HG03135 (cell line): ENCODE results near the gene OTOF.

Source experiments
- ATAC-seq: cut with Tn5 transposase; IDR thresholded peaks from one replicate; pipeline ENCODE4 v1.9.1; 2021; ENCODE audit warnings: mild to moderate bottlenecking, moderate library complexity; ENCODE audit not compliant: unreplicated experiment

Gene OTOF

GRCh38 chr2:26454561-26455001 lies 23.3 kb downstream of the OTOF start:
- ATAC-seq = no peak

DNA sequence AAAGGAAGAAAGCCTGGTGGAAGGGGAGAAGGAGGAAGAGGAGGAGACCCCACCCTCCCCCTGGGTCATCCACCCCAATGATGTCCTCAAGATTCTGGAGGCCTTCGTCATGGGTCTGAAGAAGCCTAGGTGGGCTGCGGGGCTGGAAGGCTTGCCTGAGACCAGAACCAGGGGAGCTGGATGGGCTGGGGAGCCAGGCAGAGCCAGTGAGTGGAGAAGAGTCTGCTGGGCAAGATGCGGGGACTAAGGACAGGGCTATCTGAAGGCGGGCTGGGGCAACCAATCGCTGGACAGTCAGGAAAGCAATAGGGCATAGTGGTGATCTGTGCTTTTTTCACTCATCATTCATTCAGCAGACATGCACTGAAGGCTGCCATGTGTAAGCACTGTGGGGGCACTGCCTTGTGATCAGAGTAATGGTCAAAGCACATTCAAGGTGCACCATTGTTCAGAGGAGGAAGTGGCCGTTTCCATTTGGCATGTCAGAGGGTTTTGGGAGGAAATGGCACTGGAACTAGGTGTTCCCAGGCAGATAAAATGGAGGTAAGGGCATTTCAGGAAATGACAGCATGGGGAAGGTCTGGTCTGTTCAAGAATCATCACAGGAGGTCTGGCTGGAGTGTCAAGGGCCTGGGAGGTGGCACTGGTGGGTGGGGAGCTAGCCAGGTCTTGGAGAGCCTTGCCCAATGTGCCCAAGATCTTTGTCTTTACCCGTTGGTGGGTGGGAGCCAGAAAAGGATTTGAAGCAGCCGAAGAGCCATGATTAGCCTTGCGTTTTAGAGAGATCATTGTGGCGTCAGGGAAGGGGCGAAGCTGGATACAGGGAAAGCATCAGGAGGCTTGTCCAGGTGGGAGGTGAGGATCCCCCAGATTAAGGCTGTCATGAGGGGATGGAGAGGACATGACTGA lies 24.2 kb downstream of the OTOF start:
- ATAC-seq = no peak

- no peak for ATAC-seq
Measured at GRCh38 chr2:26451700-26452099, 26.2 kb downstream of the OTOF start.

GRCh38 chr2:26450031-26450635 lies 27.8 kb downstream of the OTOF start:
- ATAC-seq = no peak

DNA sequence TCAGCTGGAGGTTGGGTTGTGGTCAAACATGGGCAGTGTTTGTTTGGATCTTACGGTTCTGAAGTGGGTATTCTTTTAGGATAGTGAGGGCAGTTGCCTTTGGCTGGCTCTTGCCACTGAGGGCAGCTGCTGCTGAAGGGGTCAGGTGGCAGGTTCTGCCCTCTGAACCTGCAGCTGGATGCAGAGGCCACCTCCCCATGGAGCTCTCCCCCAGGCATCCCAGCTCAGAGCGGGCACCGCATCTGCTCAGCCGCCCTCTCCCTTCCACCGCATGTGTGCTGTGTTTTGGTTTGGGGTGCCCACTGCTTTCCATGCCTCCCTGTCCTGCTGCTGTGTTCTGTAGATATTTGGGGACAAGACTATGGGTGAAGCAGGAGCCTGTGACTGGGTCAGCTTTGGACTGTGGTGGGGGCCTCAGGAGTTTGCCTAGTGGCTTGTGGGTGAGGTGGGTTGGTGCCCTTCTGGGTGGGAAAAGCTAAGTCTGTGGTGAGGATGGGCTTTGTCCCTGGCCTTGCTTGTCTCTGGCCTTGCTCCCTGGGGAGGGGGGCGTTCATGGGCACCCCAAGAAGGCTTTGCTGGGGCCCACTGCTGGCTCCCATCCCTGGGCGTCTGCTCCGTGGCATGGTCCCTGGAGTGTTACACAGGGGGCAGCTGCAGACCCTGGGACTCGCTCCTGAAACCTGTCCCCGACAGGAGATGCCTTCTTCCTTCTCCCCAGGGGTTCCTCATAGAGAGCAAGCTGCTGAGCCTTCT lies 28.5 kb downstream of the OTOF start:
- no peak for ATAC-seq

DNA sequence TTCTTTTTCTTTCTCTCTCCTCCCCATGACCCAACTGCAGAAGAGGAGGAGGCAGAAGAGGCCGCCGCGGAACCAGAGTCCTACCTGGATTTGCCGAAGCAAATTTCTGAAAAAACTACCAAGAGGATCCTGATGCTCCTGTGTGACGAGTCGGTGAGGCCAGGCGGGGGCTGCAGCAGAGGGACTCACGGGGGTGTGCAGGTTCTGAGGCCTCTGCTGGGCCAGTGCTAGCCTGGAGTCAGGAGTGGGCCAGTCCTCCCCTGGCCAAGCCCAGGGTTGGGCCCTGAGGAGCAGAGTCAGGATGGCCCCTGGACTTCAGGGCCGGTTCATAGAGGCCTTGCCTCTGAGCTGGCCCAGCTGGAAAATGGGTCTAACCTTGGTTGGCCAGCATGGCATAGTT lies 29.3 kb downstream of the OTOF start:
- ATAC-seq = no peak

DNA sequence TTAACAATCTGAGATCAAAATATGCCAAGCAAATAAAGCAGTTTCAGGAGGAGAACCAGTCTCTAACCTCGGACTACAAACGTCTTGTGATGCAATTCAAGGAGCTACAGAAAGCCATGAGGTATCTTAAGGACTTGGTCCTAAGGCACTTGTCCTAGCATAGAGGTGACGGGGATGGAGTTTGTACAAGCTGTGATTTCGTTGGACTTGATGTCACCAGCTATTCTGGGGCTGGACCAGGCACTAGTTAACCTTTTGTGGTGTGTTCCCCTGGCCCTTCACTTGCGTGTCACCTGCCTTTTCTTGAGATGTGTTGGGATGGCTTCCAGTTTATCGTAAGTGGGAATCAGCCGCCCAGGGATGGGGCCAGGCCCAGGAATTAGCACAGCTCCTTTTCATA lies 33.7 kb downstream of the OTOF start:
- no peak for ATAC-seq

DNA sequence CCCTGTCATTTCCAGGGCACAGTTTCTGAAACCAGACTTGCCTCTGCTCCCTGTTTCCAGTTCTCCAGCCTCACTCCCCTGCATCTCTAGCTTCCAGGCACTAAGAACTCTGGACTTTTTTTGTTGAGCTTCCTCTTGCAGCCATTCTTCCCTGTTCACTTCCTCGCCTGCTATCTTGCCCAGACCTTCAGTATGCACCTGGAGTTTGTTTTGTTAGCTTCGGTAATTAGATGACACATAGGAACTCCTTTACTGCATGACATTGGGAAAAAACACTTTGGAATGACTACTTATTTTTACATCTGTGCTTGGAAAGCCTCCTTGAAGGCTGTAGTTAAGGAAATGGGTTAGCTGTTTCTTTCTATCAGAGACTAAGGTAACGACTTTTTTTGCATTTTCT lies 35.2 kb downstream of the OTOF start:
- ATAC-seq = no peak

GRCh38 chr2:26442301-26442700 lies 35.6 kb downstream of the OTOF start:
- no peak for ATAC-seq

DNA sequence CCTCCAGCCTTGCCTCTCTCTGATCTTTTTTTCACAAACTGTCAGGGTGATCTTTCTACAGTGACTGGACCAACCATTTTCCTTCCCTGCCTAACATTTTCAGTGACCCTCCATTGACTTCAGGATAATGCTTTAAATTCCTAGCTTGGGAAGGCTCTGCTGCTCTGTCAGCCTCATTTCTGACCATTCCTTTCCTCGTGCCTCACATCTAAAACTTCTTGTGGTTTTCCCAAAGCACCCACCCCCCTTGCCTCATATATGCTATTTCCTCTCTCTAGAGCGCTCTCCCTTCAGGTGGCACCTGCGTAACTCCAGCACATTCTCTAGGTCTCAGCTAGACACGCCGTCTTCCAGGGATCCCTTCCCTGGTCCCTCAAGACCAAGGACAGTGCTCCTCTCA lies 39.0 kb downstream of the OTOF start:
- no peak for ATAC-seq

- ATAC-seq = no peak
Measured at GRCh38 chr2:26438526-26438925, 39.4 kb downstream of the OTOF start.

- ATAC-seq = no peak
Measured at GRCh38 chr2:26435106-26435505, 42.8 kb downstream of the OTOF start.

DNA sequence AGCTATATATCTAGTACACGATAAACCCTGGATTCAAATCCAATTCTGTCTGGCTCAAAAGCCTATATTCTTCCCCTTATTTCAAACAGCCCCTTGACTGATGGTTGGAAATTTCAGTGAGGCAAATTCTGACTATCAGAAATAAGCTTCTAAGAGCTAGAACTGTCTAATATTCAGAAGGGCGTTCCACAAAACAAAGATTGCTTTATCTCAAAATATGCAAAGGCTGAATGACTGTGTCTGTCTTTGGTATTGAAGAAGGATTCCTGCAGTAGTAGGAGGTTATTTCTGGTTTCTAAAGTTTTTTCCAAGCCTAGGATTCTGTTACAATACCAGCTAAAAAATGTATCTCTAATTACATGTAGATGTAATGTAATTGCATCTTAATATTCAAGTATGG lies 45.1 kb downstream of the OTOF start:
- no peak for ATAC-seq

DNA sequence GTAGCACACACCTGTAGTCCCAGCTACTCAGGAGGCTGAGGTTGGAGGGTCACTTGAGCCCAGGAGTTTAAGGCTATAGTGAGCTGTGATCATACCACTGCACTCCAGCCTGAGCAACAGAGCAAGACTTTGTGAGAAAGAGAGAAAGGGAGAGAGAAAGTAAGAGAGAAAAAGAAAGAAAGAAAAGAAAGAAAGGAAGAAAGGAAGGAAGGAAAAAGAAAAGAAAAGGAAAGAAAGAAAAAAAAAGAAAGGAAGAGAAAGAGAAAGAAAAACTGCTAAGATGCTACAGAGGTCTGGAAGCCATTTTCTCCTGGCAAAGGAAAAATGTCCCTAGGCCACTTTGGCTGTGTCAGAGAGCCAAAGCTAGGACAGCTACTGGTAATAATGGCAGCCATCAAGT lies 45.6 kb downstream of the OTOF start:
- no peak for ATAC-seq

GRCh38 chr2:26430826-26431225 lies 47.1 kb downstream of the OTOF start:
- no peak for ATAC-seq

DNA sequence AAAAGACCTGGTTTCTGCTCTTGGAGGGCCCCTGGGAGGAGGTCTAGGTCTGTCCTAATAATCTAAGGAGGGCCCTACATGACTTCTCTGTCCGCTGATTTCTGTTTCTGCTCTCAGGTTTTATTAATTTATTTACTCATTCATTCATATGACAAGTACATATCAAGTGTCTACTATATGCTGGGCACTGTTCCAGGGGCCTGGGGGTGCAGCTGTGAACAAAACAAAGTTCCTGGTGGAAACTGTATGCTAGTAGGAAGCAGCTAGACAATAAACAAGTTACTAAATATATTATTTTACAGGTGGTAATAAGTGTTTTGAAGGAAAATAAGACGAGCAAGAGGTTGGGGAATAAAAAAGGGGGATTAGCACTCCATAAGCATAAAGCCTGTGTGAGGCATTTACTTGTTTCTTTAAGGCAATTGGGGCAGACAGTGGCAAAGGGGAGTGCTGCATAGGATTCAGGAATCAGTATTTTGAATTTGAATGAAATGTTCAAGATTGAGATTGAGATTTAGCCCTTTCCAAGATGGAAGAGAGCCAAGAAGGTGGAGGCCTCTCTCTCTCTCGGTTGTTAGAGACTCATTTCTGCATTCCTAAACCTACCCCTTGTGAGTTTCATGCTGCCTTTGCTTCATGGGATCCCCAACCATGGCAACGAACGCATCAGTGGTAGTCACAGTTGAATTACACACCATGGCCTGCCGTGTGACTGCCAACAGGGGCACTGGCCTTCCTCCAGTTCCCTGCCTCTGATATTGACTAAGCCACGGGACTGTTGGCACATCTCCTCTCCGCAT lies 47.9 kb downstream of the OTOF start:
- no peak for ATAC-seq

- ATAC-seq = no peak
Measured at GRCh38 chr2:26428846-26429245, 49.1 kb downstream of the OTOF start.

DNA sequence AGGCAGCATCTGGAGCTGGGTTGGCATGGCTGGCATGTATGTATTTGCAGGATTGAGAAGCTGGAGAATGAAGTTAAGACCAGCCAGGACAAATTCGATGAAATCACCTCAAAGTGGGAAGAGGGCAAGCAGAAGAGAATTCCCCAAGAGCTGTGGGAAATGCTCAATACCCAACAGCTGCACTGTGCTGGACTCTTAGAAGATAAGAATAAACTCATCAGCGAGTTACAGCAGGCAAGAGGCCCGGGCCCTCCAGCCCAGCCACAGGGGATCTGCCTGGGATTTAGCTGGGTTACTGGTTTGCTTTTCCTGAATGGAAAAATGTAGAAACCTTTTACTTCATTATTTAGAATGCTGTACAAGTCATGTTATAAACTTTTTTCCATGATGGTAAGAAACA lies 53.7 kb downstream of the OTOF start:
- no peak for ATAC-seq

GRCh38 chr2:26423750-26424149 lies 54.2 kb downstream of the OTOF start:
- no peak for ATAC-seq

DNA sequence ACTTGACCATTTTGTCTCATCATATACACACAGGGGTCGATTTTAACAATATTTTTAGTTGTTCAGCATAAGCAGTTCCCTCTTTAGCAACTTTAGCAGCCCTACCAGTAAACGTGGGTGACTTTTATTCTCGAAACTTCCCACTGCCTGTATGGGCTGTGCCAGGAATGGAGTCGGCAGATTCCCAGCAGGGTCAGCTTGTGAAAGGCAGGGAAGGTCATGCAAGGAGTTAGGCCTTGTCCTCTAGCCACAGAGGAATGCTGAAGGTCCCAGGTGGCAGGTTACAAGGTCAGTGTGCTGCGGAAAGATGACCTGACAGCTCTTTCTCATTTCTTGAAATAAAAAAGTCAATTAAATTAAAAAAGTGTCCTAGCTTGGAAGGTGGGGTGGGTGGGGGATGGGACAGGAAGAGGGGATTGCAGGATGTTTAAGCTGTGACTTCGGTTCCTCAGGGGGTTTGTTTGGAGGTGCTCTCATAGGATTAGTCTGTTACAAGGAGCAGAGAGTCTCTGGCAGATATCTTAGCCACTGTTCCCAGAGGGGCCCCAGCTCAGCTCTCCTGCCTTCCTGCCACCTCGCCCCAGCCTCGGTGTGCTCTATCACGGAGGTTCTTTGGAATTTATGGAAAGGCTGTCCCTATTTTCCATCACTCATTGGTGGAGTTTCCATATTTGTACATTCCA lies 54.8 kb downstream of the OTOF start:
- ATAC-seq = no peak
